ENCODE results near the gene APOBR. TPM values are rescaled to one million over a fixed set of nuclear protein-coding genes. Genes with fewer than 3 reads are reported as not detected.
A peak's percentile ranks its signal among the peaks of the same experiment; 100 is the strongest.
"Not testable (repeated sequence)": the region's sequence is repeated elsewhere in the genome, so short reads cannot be mapped to it uniquely, and the experiment has no call there.

Gene APOBR
- total RNA-seq, 3 donors from 2014 or later, result 2.3 to 3.0 (median 2.7) TPM

GRCh38 chr16:28504707-28505404, 10.4 kb downstream of the APOBR start:
- H3K9me3 Mint-ChIP-seq, result no peaks in the 10 kb centered on the region
- H3K36me3 Mint-ChIP-seq (ENCODE audit: insufficient read depth), result no peaks in the 10 kb centered on the region
- H3K4me1 Mint-ChIP-seq (ENCODE audit: low read depth), result peaks cover 25% of the 10 kb centered on the region
- no peak overlapping the region for H3K4me3 Mint-ChIP-seq
- peaks cover 2% of the 10 kb centered on the region for H3K27me3 Mint-ChIP-seq (ENCODE audit: low read depth)
- no peak for ATAC-seq
- DNase-seq, result no peak

GRCh38 chr16:28505489-28506137, 11.2 kb downstream of the APOBR start:
- no peak for DNase-seq

GRCh38 chr16:28511031-28511430, 16.6 kb downstream of the APOBR start:
- Mint-ChIP-seq H3K36me3 (ENCODE audit: insufficient read depth) (no peaks in the 10 kb centered on the region), H3K4me1 (ENCODE audit: low read depth) (peaks cover 19% of the 10 kb centered on the region)
- ATAC-seq, result no peak

More at GRCh38 chr16:28505489-28506137, 11.2 kb downstream of the APOBR start:
- no peaks in the 10 kb centered on the region for H3K9me3 Mint-ChIP-seq
- no peak for ATAC-seq
- no peak overlapping the region for H3K4me3 Mint-ChIP-seq
- no peaks in the 10 kb centered on the region for H3K36me3 Mint-ChIP-seq (ENCODE audit: insufficient read depth)
- H3K4me1 Mint-ChIP-seq (ENCODE audit: low read depth), result peaks cover 22% of the 10 kb centered on the region
- peaks cover 2% of the 10 kb centered on the region for H3K27me3 Mint-ChIP-seq (ENCODE audit: low read depth)

GRCh38 chr16:28511801-28512789, 17.7 kb downstream of the APOBR start:
- Mint-ChIP-seq H3K9me3 (no peaks in the 10 kb centered on the region), H3K4me3 (no peak overlapping the region), H3K36me3 (ENCODE audit: insufficient read depth) (no peaks in the 10 kb centered on the region), H3K4me1 (ENCODE audit: low read depth) (peaks cover 13% of the 10 kb centered on the region), H3K27me3 (ENCODE audit: low read depth) (no peaks in the 10 kb centered on the region)
- DNase-seq, result no peak
- no peak for ATAC-seq

More at GRCh38 chr16:28511031-28511430, 16.6 kb downstream of the APOBR start:
- no peak for DNase-seq
- peaks cover 2% of the 10 kb centered on the region for H3K27me3 Mint-ChIP-seq (ENCODE audit: low read depth)
- no peak overlapping the region for H3K4me3 Mint-ChIP-seq
- no peaks in the 10 kb centered on the region for H3K9me3 Mint-ChIP-seq

- ATAC-seq (no peak), DNase-seq (no peak)
- Mint-ChIP-seq H3K4me3 (no peak overlapping the region), H3K36me3 (ENCODE audit: insufficient read depth) (no peaks in the 10 kb centered on the region), H3K4me1 (ENCODE audit: low read depth) (no peaks in the 10 kb centered on the region), H3K9me3 (no peaks in the 10 kb centered on the region), H3K27me3 (ENCODE audit: low read depth) (no peaks in the 10 kb centered on the region)
Observed at GRCh38 chr16:28513484-28514181, 19.2 kb downstream of the APOBR start.

GRCh38 chr16:28514246-28514645, 19.8 kb downstream of the APOBR start:
- H3K36me3 Mint-ChIP-seq (ENCODE audit: insufficient read depth), result no peaks in the 10 kb centered on the region
- no peak for DNase-seq
- no peak overlapping the region for H3K4me3 Mint-ChIP-seq
- no peaks in the 10 kb centered on the region for H3K27me3 Mint-ChIP-seq (ENCODE audit: low read depth)
- no peaks in the 10 kb centered on the region for H3K4me1 Mint-ChIP-seq (ENCODE audit: low read depth)
- no peaks in the 10 kb centered on the region for H3K9me3 Mint-ChIP-seq
- no peak for ATAC-seq

GRCh38 chr16:28520672-28521071, 26.2 kb downstream of the APOBR start:
- DNase-seq (no peak), ATAC-seq (no peak)
- H3K9me3 Mint-ChIP-seq, result no peaks in the 10 kb centered on the region
- H3K27me3 Mint-ChIP-seq (ENCODE audit: low read depth), result no peaks in the 10 kb centered on the region
- no peaks in the 10 kb centered on the region for H3K36me3 Mint-ChIP-seq (ENCODE audit: insufficient read depth)
- H3K4me3 Mint-ChIP-seq, result no peak overlapping the region
- H3K4me1 Mint-ChIP-seq (ENCODE audit: low read depth), result peaks cover 4% of the 10 kb centered on the region

- DNase-seq (no peak), ATAC-seq (no peak)
- Mint-ChIP-seq H3K9me3 (no peaks in the 10 kb centered on the region), H3K4me3 (no peak overlapping the region), H3K4me1 (ENCODE audit: low read depth) (peaks cover 4% of the 10 kb centered on the region), H3K27me3 (ENCODE audit: low read depth) (no peaks in the 10 kb centered on the region), H3K36me3 (ENCODE audit: insufficient read depth) (no peaks in the 10 kb centered on the region)
Observed at GRCh38 chr16:28521436-28521835, 27.0 kb downstream of the APOBR start.

GRCh38 chr16:28522792-28523191, 28.3 kb downstream of the APOBR start:
- no peaks in the 10 kb centered on the region for H3K36me3 Mint-ChIP-seq (ENCODE audit: insufficient read depth)
- H3K9me3 Mint-ChIP-seq, result no peaks in the 10 kb centered on the region
- no peaks in the 10 kb centered on the region for H3K27me3 Mint-ChIP-seq (ENCODE audit: low read depth)
- DNase-seq, result no peak
- H3K4me3 Mint-ChIP-seq, result no peak overlapping the region
- no peak for ATAC-seq
- peaks cover 4% of the 10 kb centered on the region for H3K4me1 Mint-ChIP-seq (ENCODE audit: low read depth)

GRCh38 chr16:28524681-28525171, 30.3 kb downstream of the APOBR start:
- Mint-ChIP-seq H3K36me3 (ENCODE audit: insufficient read depth) (no peaks in the 10 kb centered on the region), H3K4me3 (no peak overlapping the region)
- ATAC-seq, result peak; percentile 35 to 51

GRCh38 chr16:28526201-28527099, 32.0 kb downstream of the APOBR start:
- Mint-ChIP-seq H3K36me3 (ENCODE audit: insufficient read depth) (no peaks in the 10 kb centered on the region), H3K27me3 (ENCODE audit: low read depth) (no peaks in the 10 kb centered on the region), H3K4me3 (no peak overlapping the region), H3K9me3 (no peaks in the 10 kb centered on the region), H3K4me1 (ENCODE audit: low read depth) (peaks cover 4% of the 10 kb centered on the region)
- ATAC-seq, result no peak
- DNase-seq, result no peak

More at GRCh38 chr16:28524681-28525171, 30.3 kb downstream of the APOBR start:
- DNase-seq, result no peak
- Mint-ChIP-seq H3K4me1 (ENCODE audit: low read depth) (peaks cover 4% of the 10 kb centered on the region), H3K9me3 (no peaks in the 10 kb centered on the region), H3K27me3 (ENCODE audit: low read depth) (no peaks in the 10 kb centered on the region)

GRCh38 chr16:28527100-28527785, 32.8 kb downstream of the APOBR start:
- H3K4me1 Mint-ChIP-seq (ENCODE audit: low read depth); H3K27me3 Mint-ChIP-seq (ENCODE audit: low read depth); H3K36me3 Mint-ChIP-seq (ENCODE audit: insufficient read depth); DNase-seq; H3K4me3 Mint-ChIP-seq; H3K9me3 Mint-ChIP-seq; ATAC-seq: not testable (repeated sequence)

All from activated T-cell treated with anti-CD3 and anti-CD28 coated beads, Interleukin-2, amount 50 U/mL, for 4 hours (primary cell).